GM10266 (cell line): ENCODE results near the gene FHIT.

Experiments
- DNase-seq: peaks from one replicate; pipeline ENCODE4 v3.0.0; 2012; ENCODE audit errors: extremely low spot score
- CTCF ChIP-seq: IDR thresholded peaks from 2 replicates; pipeline ENCODE4 v1.5.1; 2012; ENCODE audit warnings: mild to moderate bottlenecking, low read depth; ENCODE audit not compliant: control insufficient read depth, insufficient read depth; ENCODE audit errors: missing control alignments

The FHIT gene

GRCh38 chr3:59790241-59790640, 1461.0 kb downstream of the FHIT start:
- DNase-seq: no peak
- TF ChIP-seq CTCF: no peak

- no peak for TF ChIP-seq CTCF
- no peak for DNase-seq
Observed at GRCh38 chr3:59788801-59789200, 1462.5 kb downstream of the FHIT start.

GRCh38 chr3:59788133-59788532, 1463.1 kb downstream of the FHIT start:
- no peak for TF ChIP-seq CTCF
- DNase-seq: no peak

GRCh38 chr3:59786374-59786773, 1464.9 kb downstream of the FHIT start:
- no peak for DNase-seq
- TF ChIP-seq CTCF: no peak

GRCh38 chr3:59784164-59784563, 1467.1 kb downstream of the FHIT start:
- no peak for DNase-seq
- TF ChIP-seq CTCF: no peak

- no peak for TF ChIP-seq CTCF
- peak; percentile 10 for DNase-seq
Observed at GRCh38 chr3:59783468-59783988, 1467.7 kb downstream of the FHIT start.

- no peak for TF ChIP-seq CTCF
- DNase-seq: no peak
Observed at GRCh38 chr3:59782664-59783063, 1468.6 kb downstream of the FHIT start.

GRCh38 chr3:59780209-59780608, 1471.0 kb downstream of the FHIT start:
- TF ChIP-seq CTCF: no peak
- DNase-seq: no peak
